ENCODE measurements around the gene PRDX3.

GRCh38 chr10:119191881-119192280 is 13.3 kb upstream of the PRDX3 start:
- TF ChIP-seq EZH2 (IDR thresholded peaks at IDR 0.05; ENCODE audit: borderline replicate concordance, low read length) (no peak), CTCF (conservative IDR thresholded peaks at IDR 0.05 in 1 of 2, IDR thresholded peaks at IDR 0.05 in 1 of 2; ENCODE audit: extremely low read depth in 1 of 2, insufficient read depth in 1 of 2, low read depth in 1 of 2, low read length in 2 of 2) (no peak)
